Stimulated activated CD4-positive, alpha-beta T cell treated with anti-CD3 and anti-CD28 coated beads, Interleukin-2, amount 100 ng/mL, for 24 hours (primary cell): ENCODE data around the gene OR10A3.

Experiments used
- DNase-seq, 2 donors: peaks; one replicate each; pipeline ENCODE4 v3.0.0-alpha.2; 2020

OR10A3 gene

DNA sequence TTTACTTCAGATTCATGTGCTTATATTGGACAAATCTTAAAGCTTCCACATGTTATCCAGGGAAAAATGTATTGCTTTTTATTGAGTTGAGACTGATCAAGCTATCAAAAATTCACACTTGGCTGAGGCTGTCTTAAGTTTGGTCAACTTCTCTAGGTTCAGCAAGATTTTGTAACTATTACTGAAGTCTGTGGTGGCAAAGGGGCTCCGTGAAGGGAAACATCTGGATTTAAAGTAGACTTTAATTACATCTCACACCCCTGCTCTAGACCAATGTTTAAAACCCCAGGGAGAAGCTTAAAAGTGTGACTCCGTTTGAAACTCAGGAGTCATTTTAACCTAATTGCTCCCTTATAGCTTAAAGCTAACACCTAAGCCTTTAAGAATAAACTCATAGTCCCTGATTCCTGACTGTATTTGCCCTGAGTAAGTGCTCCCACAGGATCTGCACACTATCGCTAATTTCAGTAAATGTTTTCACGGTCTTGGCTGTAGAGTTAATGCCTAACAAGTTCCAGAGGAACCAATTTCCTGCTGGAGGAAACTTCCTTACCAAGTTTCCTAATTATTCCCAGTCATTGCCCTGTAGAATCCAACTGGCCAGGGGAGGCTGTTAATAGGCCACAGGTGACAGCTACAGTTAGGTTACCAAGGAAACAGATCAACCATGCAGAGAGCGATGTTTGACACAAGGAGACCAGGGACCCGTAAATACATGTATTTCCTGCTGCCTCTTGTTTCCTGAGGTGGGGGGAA lies 50.9 kb downstream of the OR10A3 start:
- DNase-seq: no peak

DNA sequence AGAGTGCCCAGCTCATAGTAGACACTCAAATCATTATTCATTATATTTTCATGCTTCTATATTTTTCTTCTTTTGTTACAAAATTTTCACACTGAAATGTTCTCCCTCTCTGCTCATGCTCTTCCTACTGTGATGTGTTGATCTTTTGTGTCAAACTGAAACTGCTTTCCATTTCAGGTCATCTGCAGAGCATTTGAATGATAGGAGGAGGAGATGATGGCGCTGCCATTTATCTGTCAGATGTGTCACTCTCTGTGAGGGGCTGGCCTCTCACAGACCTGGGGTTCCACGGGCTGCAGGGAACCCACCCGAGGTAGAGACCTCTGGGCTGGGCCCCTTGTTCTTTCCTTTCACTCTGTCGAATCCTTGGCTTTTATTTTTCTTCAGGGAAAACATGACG lies 51.5 kb downstream of the OR10A3 start:
- no peak for DNase-seq
